NCI-H1105 (cell line): ENCODE measurements around the gene SNX30.

Experiments
- DNase-seq: peaks from one replicate; lab custom pipeline; 2025; lab: John Stamatoyannopoulos, UW

The SNX30 gene

DNA sequence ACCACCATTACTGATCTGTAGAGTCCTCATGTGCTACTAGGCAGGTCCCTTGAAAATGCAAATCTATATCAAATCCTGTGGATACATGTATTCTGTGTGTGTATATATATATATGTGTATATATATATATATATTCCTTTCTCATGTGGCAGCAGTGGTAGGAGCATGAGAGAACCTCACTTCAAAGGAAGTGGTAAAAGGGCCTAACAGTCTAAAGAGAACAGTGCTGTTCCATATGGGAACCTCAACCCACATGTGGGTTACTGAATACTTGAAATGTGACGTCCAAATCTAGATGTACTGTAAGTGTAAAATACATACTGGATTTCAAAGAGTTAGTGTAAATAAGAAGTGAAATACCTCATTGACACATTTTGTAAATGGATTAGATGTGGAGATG is 134.8 kb downstream of the SNX30 start:
- no peak for DNase-seq

DNA sequence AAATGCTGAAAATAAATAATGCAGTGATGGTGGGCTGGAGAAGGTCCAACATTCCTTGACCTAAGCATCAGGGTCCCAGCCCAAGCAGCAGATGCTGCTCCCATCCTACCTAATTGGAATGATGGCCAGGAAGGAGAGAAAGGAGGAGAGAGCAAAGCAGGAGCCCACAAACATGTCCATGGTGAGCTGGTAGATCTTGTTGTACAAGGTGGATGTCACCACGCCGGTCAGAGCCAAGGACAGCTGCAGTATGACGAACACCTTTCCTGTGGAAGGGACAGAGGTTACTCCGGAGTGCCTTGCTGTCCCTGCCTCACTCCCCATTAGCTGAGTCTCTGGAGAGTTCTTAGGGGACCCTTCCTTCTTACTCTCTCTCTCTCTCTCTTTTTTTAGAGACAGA is 135.8 kb downstream of the SNX30 start:
- no peak for DNase-seq

DNA sequence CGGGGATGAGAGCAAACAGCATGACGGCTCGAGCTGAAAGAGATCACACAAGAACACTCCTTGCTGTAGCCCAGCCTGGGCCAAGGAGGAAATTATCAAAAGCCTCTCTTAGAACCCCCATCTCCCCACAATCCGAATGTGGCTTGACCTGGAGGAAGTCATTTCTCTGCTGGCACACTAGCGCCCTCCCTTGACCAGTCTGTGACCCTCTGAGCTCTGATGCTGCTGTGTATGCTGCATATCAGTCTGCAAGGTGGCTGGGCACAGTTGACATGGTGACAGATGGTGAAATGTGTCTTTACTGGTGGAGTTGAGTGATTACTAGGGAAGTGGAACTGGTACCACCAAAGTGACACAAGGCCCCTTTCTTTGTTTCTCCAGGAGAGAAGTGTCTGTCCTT is 136.8 kb downstream of the SNX30 start:
- no peak for DNase-seq

DNA sequence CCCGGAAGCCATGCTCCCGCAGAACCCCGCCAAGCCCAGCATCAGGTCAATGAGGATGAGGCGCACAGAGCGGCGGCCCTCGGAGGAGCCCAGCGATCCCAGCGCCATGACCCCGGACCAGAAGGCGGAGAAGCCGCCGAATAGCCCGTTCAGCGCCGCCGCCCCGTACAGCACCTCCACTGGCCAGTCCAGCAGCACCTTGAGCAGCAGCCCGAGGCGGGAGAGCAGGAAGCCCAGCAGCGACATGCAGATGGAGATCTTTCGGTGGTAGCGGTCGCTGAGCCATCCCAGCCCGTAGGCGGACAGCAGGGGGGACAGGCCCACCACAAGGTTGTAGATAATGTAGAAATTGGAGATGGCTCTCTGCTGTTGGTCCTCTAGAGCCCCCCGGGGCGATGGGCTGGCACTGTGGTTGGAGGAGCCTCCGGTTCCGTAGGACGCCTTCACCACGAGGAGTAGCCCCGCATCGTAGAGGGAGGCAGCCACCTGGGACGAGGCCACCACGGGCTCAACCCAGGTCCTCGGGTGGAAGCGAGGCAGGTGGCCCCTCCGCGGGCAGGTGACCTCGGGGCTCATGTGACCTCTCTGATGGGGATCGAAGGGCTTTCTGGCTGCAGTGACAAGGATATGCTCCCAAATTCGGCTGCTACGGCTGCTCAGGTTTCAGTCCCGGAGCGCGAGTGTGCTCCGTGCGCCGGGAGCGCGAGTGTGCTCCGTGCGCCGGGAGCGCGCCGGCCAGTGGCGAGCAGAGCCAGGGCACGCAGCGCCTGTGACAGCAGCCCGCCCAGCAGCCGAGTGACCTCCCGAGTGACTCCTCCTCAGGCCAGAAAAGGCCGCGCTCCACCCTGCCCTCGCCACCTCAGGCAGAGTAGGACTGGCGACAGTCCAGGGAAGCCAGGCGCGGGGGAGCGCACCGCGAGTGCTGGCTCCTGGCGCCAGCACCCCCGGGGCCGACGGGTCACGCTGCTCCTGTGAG is 139.8 kb downstream of the SNX30 start, which contains the start of gene SLC46A2:
SLC46A2 (minus strand) TSS at position 771 of the 976 bp plus-strand sequence; CDS start at position 576, 195 bp downstream.
- no peak for DNase-seq

DNA sequence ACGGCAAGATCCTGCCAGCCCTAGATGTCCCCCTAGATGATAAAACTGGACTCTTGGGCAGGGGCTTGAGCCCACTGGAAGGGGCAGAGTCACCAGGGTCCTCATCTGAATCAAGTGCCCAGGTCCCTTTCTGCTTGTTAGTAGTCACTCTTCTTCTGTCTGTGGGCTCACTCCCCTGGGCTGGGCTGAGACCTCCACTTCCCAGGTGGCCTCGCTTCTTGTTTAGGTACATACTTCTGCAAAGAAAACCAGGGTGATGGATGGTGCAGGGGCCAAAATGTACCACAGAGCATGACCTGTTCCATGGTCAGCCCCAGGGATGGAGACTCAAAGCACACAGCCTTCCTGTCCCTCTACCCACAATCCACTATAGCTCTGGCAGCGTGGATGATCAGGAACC is 141.0 kb downstream of the SNX30 start:
- no peak for DNase-seq

DNA sequence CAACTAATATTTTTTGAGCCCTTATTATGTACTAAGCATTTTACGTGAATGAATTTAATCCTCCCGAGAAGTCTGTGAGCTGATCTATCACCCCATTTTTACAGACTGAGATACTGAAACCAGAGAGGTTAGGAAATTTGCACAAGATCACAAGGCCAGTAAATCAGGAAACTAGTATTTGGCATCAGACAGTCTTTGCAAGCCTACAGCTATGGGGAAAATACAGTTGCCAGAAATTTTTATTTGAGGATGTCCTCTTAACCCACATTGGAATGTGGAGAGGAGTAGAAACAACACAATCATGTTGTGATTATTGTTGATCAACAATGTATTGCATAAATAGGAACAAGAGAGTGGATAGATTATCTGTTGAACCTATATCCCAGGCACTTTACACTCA is 142.4 kb downstream of the SNX30 start:
- no peak for DNase-seq

DNA sequence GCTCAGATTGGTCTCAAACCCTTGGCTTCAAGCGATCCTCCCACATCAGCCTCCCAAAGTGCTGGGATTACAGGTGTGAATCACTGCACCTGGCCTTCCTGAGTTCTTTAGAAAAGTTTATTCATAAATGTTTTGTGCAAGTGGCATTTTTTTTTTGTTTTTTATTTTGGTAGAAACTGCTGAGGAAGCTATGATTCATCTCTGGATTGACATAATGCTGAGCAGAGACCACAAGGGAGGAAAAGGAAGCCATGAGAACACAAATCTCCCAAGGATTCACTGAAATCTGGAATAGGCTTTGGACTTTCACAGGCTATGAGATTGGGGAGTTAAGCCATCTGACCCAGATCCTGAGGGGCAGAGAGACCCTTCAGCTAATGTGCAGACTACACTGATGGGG is 143.5 kb downstream of the SNX30 start:
- no peak for DNase-seq

DNA sequence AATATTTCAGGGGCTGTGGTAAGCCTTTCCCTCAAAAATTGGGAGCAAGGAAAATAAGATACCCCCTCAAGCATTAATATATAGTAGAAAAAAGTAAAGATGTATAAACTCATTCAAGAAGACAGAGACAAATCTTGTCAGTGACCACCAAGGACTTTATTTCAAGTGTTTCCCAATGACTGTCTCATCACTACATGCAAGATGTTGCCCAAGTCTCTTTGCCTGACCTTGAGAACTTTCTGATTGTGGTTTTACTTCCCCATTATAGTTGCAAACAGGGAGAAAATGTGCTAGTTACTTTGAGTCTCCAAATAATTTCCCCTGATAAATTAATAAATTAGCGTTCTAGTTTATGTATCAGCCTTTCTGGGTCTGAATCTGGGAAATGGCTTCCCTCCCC is 144.1 kb downstream of the SNX30 start:
- no peak for DNase-seq

DNA sequence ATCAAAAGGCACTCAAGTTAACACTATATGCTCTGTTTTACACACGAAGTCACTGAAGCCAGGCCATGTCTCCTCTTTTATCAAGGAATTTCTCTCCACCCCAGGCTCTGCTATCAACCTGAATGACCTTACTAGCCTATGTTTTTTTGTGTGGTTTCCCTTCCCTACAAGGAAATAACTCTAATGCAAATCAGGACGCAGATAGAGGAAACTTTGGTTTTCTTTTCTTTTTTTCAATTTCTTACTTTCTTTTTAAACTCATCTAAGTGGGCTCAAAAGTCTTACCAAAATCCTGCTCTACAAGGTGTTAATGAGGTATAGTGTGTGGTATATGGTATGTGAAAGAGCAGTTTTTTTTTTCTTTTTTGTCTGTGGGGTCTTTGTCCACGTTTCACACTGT is 145.6 kb downstream of the SNX30 start:
- DNase-seq: no peak

DNA sequence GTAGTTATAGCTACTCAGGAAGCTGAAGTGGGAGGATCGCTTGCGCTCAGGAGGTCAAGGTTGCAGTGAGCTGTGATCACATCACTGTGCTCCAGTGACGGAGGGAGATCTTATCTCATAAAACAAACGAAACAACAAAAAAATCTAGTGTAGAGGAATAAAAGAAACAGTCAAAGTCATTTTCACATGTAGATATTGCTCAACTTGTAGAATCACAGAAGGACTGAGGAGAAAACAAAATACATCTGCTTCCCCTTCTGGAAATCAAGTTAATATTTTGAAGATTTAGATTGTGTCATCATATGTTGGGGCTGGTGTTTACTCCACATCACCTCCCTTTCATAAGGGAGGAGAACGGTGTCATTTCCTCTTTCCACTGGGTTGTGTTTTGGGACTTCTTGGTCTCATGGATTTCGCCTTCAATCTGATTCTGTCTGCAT is 148.3 kb downstream of the SNX30 start:
- no peak for DNase-seq

DNA sequence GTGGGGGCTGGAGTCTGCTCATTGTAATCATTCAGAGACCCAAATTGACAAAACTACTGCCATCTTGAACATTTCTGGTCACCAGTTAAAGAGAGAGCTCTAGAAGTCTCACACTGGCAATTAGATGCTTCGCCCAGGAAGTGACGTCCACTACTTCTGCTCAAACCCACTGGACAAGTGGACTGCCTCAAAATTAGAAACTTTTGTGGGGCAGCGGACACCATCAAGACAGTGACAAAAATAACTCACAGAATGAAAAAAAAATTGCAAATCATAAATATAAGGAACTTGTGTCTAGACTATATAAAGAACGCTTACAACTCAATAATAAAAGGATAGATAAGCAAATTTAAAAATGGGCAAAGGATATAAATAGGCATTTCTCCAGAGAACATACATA is 149.9 kb downstream of the SNX30 start:
- no peak for DNase-seq

DNA sequence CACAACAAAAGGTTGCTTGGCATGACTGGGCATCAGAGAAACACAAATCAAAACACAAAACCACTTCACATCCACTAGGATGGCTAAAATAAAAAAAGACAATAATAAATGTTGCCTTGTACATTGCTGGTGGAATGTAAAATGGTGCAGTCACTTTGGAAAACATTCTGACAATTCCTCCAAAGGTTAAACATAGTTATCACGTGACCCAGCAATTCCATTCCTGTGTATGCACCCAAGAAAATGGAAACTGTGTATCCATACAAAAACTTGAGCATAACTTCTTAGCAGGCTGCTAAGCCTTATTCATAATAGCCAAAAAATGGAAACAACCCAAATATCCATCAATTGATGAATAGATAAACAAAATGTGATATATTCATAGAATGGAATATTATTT is 150.3 kb downstream of the SNX30 start:
- DNase-seq: no peak

DNA sequence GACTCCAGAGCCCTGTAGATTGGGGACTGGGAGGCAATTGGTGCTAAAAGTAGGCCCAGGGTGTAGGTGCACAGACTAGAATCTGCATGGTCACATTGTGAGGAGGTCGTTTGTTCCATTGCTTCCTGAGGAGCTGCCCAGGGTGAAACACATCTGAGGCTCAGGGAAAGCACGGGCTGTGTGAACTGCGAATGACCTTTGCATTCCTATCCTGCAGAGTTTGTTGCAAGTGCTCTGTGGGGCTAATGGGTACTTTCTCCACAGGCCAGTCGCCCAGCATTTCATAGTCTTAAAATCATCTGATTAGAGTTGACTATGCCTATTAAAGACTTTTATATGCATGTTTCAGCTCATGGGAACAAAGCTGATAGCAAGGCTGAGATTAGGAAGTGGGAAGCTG is 154.5 kb downstream of the SNX30 start:
- no peak for DNase-seq

DNA sequence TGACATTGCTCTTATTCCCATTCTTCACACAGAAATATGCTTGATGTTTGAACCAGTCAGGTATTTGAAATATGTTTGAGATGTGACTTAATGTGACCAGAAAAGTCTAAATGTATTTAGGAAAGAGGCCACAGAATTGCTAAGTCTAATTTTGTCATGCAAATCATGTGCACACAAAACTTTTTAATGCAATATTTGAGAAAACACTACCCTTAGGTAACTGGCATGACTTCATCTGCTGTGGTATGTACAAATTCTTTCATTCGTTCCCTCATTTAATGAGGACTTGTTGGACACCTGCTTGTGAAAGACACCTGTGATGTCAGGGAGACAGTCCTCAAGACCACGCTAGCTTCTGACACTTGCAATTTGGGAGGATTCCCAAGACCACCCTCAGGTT is 161.2 kb downstream of the SNX30 start:
- DNase-seq: no peak

DNA sequence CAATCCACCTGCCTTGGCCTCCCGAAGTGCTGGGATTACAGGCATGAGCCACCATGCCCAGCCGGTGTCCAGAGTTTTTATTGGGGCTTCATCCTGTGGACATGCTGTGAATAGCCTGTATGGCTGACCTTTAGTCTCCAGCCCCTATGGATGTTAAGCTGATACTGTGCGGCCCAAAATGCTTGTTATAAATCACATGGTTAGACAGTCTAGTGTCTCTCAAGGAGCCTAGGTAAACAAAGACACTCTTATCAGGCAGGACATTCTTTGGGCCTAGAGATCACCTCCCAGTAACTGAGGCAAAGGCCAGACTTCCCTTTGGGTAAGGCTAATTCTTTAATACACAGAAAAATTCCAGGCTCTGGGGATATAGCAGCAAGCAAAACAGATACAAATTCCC is 162.1 kb downstream of the SNX30 start:
- no peak for DNase-seq

DNA sequence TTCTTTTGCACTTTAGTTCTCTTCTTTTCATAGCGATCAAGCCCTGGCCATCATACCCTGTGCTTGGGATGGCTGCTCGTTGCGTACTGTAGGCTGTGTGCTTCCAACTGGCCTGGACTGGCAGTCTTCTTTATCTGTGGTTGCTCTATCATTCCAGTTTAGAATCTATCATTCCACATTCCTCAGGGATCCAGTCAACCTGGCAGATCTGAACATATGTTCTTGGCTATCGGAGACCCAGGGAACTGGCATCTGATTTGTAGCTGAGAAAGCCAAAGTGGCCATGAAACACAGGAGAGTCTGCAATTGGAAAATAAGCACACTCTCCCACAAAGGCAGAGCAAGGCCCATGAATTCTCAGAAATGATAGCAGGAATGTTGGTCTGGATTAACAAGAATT is 162.8 kb downstream of the SNX30 start:
- no peak for DNase-seq

DNA sequence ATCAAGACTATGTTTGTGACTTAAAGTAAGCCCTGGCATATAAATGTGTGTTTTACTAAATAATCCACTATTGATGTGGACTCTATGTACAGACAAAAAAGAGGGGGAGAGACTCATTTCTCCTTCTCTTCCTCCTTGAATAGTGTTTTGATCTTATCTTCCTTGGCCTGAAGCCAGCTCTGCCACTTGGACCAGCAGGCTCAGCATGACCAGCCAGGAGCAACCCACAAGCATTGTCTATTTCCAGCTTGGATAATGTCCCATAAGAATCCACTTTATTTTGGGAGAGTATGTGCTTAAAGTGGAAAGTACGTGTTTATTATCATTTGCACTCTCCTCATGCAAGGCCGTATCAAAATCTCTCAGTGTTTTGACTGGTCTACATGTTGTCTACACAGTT is 164.0 kb downstream of the SNX30 start:
- peak; percentile 3 for DNase-seq

DNA sequence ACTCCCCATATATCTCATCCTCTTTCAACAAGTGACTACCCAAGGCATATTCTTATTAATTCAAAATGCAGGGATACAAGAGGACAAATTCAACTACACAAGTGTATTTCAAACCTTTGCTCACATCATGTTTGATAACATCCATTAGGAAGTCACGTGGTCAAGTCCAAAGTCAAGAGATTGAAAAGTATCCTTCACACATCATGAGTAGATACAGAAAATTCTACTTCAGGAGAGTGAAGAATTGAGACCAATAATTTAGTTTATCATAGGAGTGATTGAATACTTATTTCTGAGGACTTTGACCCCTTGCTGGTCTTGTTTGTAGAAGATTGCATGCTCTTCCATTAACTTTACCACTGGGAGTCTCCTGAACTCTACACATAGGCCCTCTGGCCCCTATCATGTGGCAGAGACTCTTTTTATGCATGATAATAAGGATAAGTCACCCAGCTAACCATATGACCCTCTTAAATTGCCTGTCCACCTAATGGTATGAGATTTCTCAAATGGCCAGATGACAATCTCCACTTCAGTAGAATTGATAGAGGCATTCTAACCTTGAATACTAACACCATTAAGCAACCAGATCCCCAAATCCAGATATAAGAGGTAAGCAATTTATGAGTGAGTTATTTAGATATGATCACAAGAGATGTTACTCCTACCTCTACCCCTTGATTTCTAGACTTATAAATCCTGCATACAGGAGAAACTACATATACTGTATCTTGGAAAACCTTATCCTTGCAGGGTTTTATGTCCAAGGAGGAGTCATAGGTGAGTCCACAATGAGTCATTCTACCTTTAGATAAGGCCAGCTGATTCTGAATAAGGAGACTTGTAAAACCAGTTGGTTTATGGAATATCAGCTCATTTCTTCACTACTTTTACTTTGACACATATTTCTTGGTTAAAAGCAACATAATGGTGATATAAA is 166.8 kb downstream of the SNX30 start:
- DNase-seq: no peak

DNA sequence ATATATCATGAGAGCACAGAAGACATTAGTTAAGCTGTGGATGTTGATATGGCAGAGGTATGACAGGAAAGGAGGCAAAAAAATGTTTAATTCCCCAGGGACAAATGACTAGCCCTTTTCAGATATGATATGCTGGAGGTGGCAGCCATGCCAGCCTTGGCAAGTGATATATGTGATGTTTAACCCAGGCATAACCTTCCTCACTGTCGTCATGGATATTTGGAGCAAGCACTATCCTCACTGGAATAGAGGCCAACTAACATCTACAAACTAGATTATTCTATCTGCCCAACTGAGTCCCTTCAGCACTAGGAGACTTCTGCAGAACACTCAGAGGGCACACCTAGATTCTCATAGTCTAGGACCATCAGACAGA is 167.4 kb downstream of the SNX30 start:
- DNase-seq: no peak

DNA sequence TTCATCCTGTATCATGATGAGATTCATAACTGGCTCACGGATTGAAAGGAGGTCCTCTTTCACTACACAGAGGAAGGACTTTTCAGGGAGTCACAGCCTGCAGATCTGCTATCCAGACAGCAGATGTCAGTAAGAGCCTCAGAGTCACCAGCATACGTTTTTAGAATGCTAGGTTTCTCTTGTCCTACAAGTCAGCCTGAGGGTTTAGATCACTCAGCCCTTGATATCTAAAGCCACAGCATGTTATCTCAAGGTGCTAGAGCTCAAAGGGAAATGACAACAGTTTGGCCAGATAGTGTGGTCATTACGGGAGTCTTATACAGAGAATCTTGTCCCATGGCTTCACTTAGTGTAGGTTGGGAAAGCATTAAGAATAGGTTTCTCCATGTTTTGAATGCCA is 171.0 kb downstream of the SNX30 start:
- no peak for DNase-seq
